Measurements from ENCODE around the gene PMIS2. TPM values are rescaled to one million over a fixed set of nuclear protein-coding genes. Genes with fewer than 3 reads are reported as not detected.

PMIS2 gene
- total RNA-seq, 2 donors from 2014 or later, result not detected

GRCh38 chr19:35633727-35634440 lies 47.9 kb downstream of the PMIS2 start:
- H3K27ac ChIP-seq, result no peak overlapping the region
- no peaks in the 10 kb centered on the region for H3K27me3 ChIP-seq
- no peak overlapping the region for H3K9ac ChIP-seq (ENCODE audit: low read depth in 2 of 2, low read length in 2 of 2)
- H3K36me3 ChIP-seq, result no peaks in the 10 kb centered on the region
- TF ChIP-seq CTCF (IDR thresholded peaks at IDR 0.05), result no peak
- no peaks in the 10 kb centered on the region for H3K9me3 ChIP-seq
- intact Hi-C loops (cut with DNase I), result no loop called here
- H3K4me1 ChIP-seq, result peaks cover 6% of the 10 kb centered on the region
- DNase-seq, result no peak
- H3K4me3 ChIP-seq, result no peak overlapping the region

GRCh38 chr19:35636651-35637050 lies 50.7 kb downstream of the PMIS2 start:
- Histone ChIP-seq H3K36me3 (no peaks in the 10 kb centered on the region), H3K4me3 (no peak overlapping the region), H3K9me3 (no peaks in the 10 kb centered on the region), H3K27ac (no peak overlapping the region), H3K27me3 (no peaks in the 10 kb centered on the region), H3K9ac (ENCODE audit: low read depth in 2 of 2, low read length in 2 of 2) (no peak overlapping the region), H3K4me1 (no peaks in the 10 kb centered on the region)
- no peak for DNase-seq
- intact Hi-C loops (cut with DNase I), result no loop called here
- TF ChIP-seq CTCF (IDR thresholded peaks at IDR 0.05), result no peak

Other genes starting within 250 kb of the PMIS2 start
- gene FFAR1, start 238.3 kb upstream of the PMIS2 start, total RNA-seq, result not detected
- under 1 TPM in 1 of 2 donors, not detected in 1; 0.27 TPM for gene FFAR3, start 227.7 kb upstream of the PMIS2 start, total RNA-seq
- gene GPR42, start 215.1 kb upstream of the PMIS2 start, total RNA-seq, result not detected
- under 1 TPM; 0.22 to 0.82 TPM for gene FFAR2, start 137.9 kb upstream of the PMIS2 start, total RNA-seq
- gene KRTDAP, start 95.7 kb upstream of the PMIS2 start, total RNA-seq, result not detected
- 10 to 100 TPM; 12.8 to 14.6 TPM for gene DMKN, start 72.5 kb upstream of the PMIS2 start, total RNA-seq
- not detected for gene SBSN, start 57.9 kb upstream of the PMIS2 start, total RNA-seq
- not detected for gene GAPDHS, start 52.7 kb upstream of the PMIS2 start, total RNA-seq
- 100 to 1,000 TPM in 1 of 2 donors, 10 to 100 TPM in 1; 49.6 to 114 TPM for gene TMEM147, start 40.5 kb upstream of the PMIS2 start, total RNA-seq
- not detected for gene ATP4A, start 22.5 kb upstream of the PMIS2 start, total RNA-seq
- gene HAUS5, start 26.6 kb downstream of the PMIS2 start, total RNA-seq, result 10 to 100 TPM in 1 of 2 donors, 1 to 10 TPM in 1; 5.0 to 17.0 TPM
- gene RBM42, start 42.9 kb downstream of the PMIS2 start, total RNA-seq, result 100 to 1,000 TPM in 1 of 2 donors, 10 to 100 TPM in 1; 73.5 to 117 TPM
- 1 to 10 TPM; 1.4 to 1.9 TPM for gene ETV2, start 55.6 kb downstream of the PMIS2 start, total RNA-seq
- gene COX6B1, start 62.1 kb downstream of the PMIS2 start, total RNA-seq, result 100 to 1,000 TPM; 761 to 820 TPM
- gene UPK1A, start 80.3 kb downstream of the PMIS2 start, total RNA-seq, result not detected
- under 1 TPM in 1 of 2 donors, not detected in 1; 0.32 TPM for gene ZBTB32, start 118.4 kb downstream of the PMIS2 start, total RNA-seq
- gene KMT2B, start 131.8 kb downstream of the PMIS2 start, total RNA-seq, result 10 to 100 TPM; 32.1 to 46.9 TPM
- 1 to 10 TPM; 5.4 to 6.9 TPM for gene IGFLR1, start 156.3 kb downstream of the PMIS2 start, total RNA-seq
- gene U2AF1L4, start 159.2 kb downstream of the PMIS2 start, total RNA-seq, result 10 to 100 TPM; 14.9 to 18.7 TPM
- gene PSENEN, start 159.5 kb downstream of the PMIS2 start, total RNA-seq, result 10 to 100 TPM; 73.8 to 87.4 TPM
- gene LIN37, start 162.4 kb downstream of the PMIS2 start, total RNA-seq, result 1 to 10 TPM; 5.1 to 7.5 TPM
- gene HSPB6, start 170.9 kb downstream of the PMIS2 start, total RNA-seq, result 10 to 100 TPM in 1 of 2 donors, 1 to 10 TPM in 1; 6.3 to 23.6 TPM
- 10 to 100 TPM; 17.1 to 26.9 TPM for gene PROSER3, start 172.0 kb downstream of the PMIS2 start, total RNA-seq
- 10 to 100 TPM in 1 of 2 donors, 1 to 10 TPM in 1; 6.0 to 25.0 TPM for gene ARHGAP33, start 189.4 kb downstream of the PMIS2 start, total RNA-seq
- not detected for gene PRODH2, start 226.7 kb downstream of the PMIS2 start, total RNA-seq

Data from colonic mucosa (tissue), 4 donors.